IMR-90 (cell line): ENCODE results near the gene TF. TPM values are rescaled to one million over a fixed set of nuclear protein-coding genes. Genes with fewer than 3 reads are reported as not detected.

Source experiments
- ATAC-seq: fragments of 200-7000 bp; cut with Tn5 transposase; 2 replicates; pipeline ENCODE4 v1.9.1; 2020; ENCODE audit warnings: low read depth, mild to moderate bottlenecking, moderate library complexity
- BruUV-seq: library from RNA; stranded (reverse); fragments of 400-500 nt; replicated peaks from 2 replicates; lab custom pipeline; 2021; lab: Mats Ljungman, UMichigan
- CTCF ChIA-PET: fragments of 300-600 bp; formaldehyde crosslinking; extraction: SDS; loops from one replicate; lab custom pipeline; 2021; ENCODE audit warnings: antibody characterized with exemption; lab: Yijun Ruan, JAX
- POLR2A ChIA-PET: fragments of 300-600 bp; sonication (Branson Sonifier 250); formaldehyde crosslinking; loops from one replicate; lab custom pipeline; 2022; ENCODE audit warnings: antibody characterized with exemption; ENCODE audit not compliant: unreplicated experiment; lab: Charles Lee
- DNase-seq: peaks from one replicate; pipeline ENCODE4 v3.0.0; 2013
- H2AFZ ChIP-seq: replicated peaks from 2 replicates; pipeline ENCODE3; 2013; ENCODE audit warnings: low read length, mild to moderate bottlenecking; ENCODE audit not compliant: poor library complexity
- H2AK5ac ChIP-seq: 2 replicates; pipeline ENCODE4 v1.6.1; 2013; ENCODE audit warnings: low read depth, low read length, inconsistent platforms
- H2AK9ac ChIP-seq: replicated peaks from 2 replicates; pipeline ENCODE3; 2013; ENCODE audit warnings: mild to moderate bottlenecking, low read depth, low read length, moderate library complexity; ENCODE audit not compliant: poor library complexity
- H2BK120ac ChIP-seq: 2 replicates; pipeline ENCODE4 v1.6.1; 2013; ENCODE audit warnings: low read depth, low read length, inconsistent platforms
- H2BK15ac ChIP-seq: 3 replicates; pipeline ENCODE4 v1.6.1; 2013; ENCODE audit warnings: low read depth, low read length, inconsistent platforms
- H2BK20ac ChIP-seq: 2 replicates; pipeline ENCODE4 v1.6.1; 2013; ENCODE audit warnings: low read depth, mild to moderate bottlenecking, inconsistent platforms, low read length, moderate library complexity
- H2BK5ac ChIP-seq: 2 replicates; pipeline ENCODE4 v1.6.1; 2013; ENCODE audit warnings: mild to moderate bottlenecking, low read depth, low read length, inconsistent platforms; ENCODE audit not compliant: poor library complexity, severe bottlenecking
- H3K14ac ChIP-seq: replicated peaks from 2 replicates; pipeline ENCODE4 v1.6.1; 2013; ENCODE audit warnings: low read depth, low read length, inconsistent platforms
- H3K18ac ChIP-seq: 2 replicates; pipeline ENCODE4 v1.6.1; 2013; ENCODE audit warnings: low read depth, low read length, control low read depth
- H3K23ac ChIP-seq: 2 replicates; pipeline ENCODE4 v1.6.1; 2013; ENCODE audit warnings: low read depth, low read length, inconsistent platforms
- H3K27ac ChIP-seq: 2 replicates; pipeline ENCODE4 v1.5.1; 2013; ENCODE audit warnings: mild to moderate bottlenecking, control low read depth, low read length; ENCODE audit not compliant: insufficient read depth
- H3K27me3 ChIP-seq: 2 replicates; pipeline ENCODE4 v1.6.1; 2013; ENCODE audit warnings: low read length; ENCODE audit not compliant: control insufficient read depth, insufficient read depth
- H3K36me3 ChIP-seq: 2 replicates; pipeline ENCODE4 v1.6.1; 2013; ENCODE audit warnings: low read length, mixed read lengths; ENCODE audit not compliant: control insufficient read depth, insufficient read depth
- H3K4ac ChIP-seq: 2 replicates; pipeline ENCODE4 v1.6.1; 2013; ENCODE audit warnings: low read depth, low read length, inconsistent platforms
- H3K4me1 ChIP-seq: 2 replicates; pipeline ENCODE4 v1.6.1; 2013; ENCODE audit warnings: low read length, mixed read lengths; ENCODE audit not compliant: control insufficient read depth, insufficient read depth
- H3K4me2 ChIP-seq: 2 replicates; pipeline ENCODE4 v1.6.1; 2013; ENCODE audit warnings: low read depth, mild to moderate bottlenecking, control low read depth, low read length, moderate library complexity
- H3K4me3 ChIP-seq: 2 replicates; pipeline ENCODE4 v1.5.1; 2013; ENCODE audit warnings: low read depth, mild to moderate bottlenecking, control low read depth, low read length, moderate library complexity; ENCODE audit not compliant: insufficient read depth
- H3K56ac ChIP-seq: 2 replicates; pipeline ENCODE4 v1.6.1; 2013; ENCODE audit warnings: low read length, inconsistent platforms; ENCODE audit not compliant: insufficient read depth; ENCODE audit errors: extremely low read depth
- H3K79me1 ChIP-seq, 2 experiments: 2 replicates each; pipeline ENCODE4 v1.6.1; 2013; ENCODE audit warnings: low read length in 2 of 2, inconsistent platforms in 1 of 2, low read depth in 1 of 2
- H3K9ac ChIP-seq: 2 replicates; pipeline ENCODE4 v1.6.1; 2013; ENCODE audit warnings: low read depth, low read length, control low read depth
- H3K9me1 ChIP-seq: 2 replicates; pipeline ENCODE4 v1.6.1; 2013; ENCODE audit warnings: low read length, inconsistent platforms; ENCODE audit not compliant: insufficient read depth
- H3K9me3 ChIP-seq: 2 replicates; pipeline ENCODE4 v1.6.1; 2013; ENCODE audit warnings: low read length; ENCODE audit not compliant: control insufficient read depth, insufficient read depth
- H4K20me1 ChIP-seq: 2 replicates; pipeline ENCODE4 v1.6.1; 2013; ENCODE audit warnings: low read length, inconsistent platforms; ENCODE audit not compliant: insufficient read depth
- H4K5ac ChIP-seq: 2 replicates; pipeline ENCODE4 v1.6.1; 2013; ENCODE audit warnings: mild to moderate bottlenecking, low read depth, low read length, control low read depth
- H4K8ac ChIP-seq, 2 experiments: 2 replicates each; pipeline ENCODE4 v1.6.1; 2013; ENCODE audit warnings: low read depth in 2 of 2, low read length in 2 of 2, control low read depth in 1 of 2, inconsistent platforms in 1 of 2
- H4K91ac ChIP-seq: 2 replicates; pipeline ENCODE4 v1.6.1; 2013; ENCODE audit warnings: low read depth, low read length, inconsistent platforms; ENCODE audit not compliant: insufficient read depth
- CEBPB ChIP-seq: IDR thresholded peaks from 2 replicates; pipeline ENCODE4 v1.6.1; 2012; ENCODE audit warnings: low read depth, low read length, improper control_type of control experiment
- FOS ChIP-seq: fragments of 150-350 bp; IDR thresholded peaks from 2 replicates; pipeline ENCODE4 v1.6.1; 2016; ENCODE audit warnings: low read depth, low read length
- MAFK ChIP-seq: IDR thresholded peaks from 2 replicates; pipeline ENCODE4 v1.6.1; 2012; ENCODE audit warnings: low read depth, low read length, improper control_type of control experiment
- MAZ ChIP-seq: IDR thresholded peaks from 2 replicates; pipeline ENCODE4 v1.6.1; 2012; ENCODE audit warnings: low read depth, mild to moderate bottlenecking, low read length, improper control_type of control experiment, moderate library complexity, borderline replicate concordance
- MXI1 ChIP-seq: IDR thresholded peaks from 2 replicates; pipeline ENCODE4 v1.6.1; 2012; ENCODE audit warnings: low read depth, mild to moderate bottlenecking, low read length, moderate library complexity, borderline replicate concordance
- NFE2L2 ChIP-seq: fragments of 150-350 bp; IDR thresholded peaks from 2 replicates; pipeline ENCODE4 v1.6.1; 2016; ENCODE audit warnings: low read depth, mild to moderate bottlenecking, low read length
- POLR2A ChIP-seq: IDR thresholded peaks from 2 replicates; pipeline ENCODE4 v1.6.1; 2012; ENCODE audit warnings: mild to moderate bottlenecking, low read depth, low read length
- RAD21 ChIP-seq: IDR thresholded peaks from 2 replicates; pipeline ENCODE4 v1.6.1; 2012; ENCODE audit warnings: low read length, improper control_type of control experiment
- RCOR1 ChIP-seq: IDR thresholded peaks from 2 replicates; pipeline ENCODE4 v1.6.1; 2012; ENCODE audit warnings: mild to moderate bottlenecking, low read length, improper control_type of control experiment; ENCODE audit not compliant: insufficient replicate concordance
- SMC3 ChIP-seq: fragments of 150-350 bp; IDR thresholded peaks from 2 replicates; pipeline ENCODE4 v1.6.1; 2016; ENCODE audit warnings: low read depth, mild to moderate bottlenecking, antibody characterized with exemption, low read length, moderate library complexity
- WGBS, 2 experiments: methylation state at CpG; one replicate each; pipeline versions ENCODE4 v1.1.5 to v1.1.7; 2013; ENCODE audit warnings: missing lambda C conversion rate in 2 of 2; ENCODE audit not compliant: insufficient read length in 1 of 2; ENCODE audit errors: extremely low coverage in 2 of 2; 5-methylcytosine and 5-hydroxymethylcytosine counted together
- dilution Hi-C: fragments of 300-500 bp; cut with HindIII; formaldehyde crosslinking; loops from one replicate; pipeline ENCODE4 v1.14.3; 2018; ENCODE audit warnings: low sequenced_read_pairs; ENCODE audit not compliant: unreplicated experiment
- in situ Hi-C: fragments of 300-500 bp; cut with MboI; formaldehyde crosslinking; loops from 3 replicates; pipeline ENCODE4 v1.14.3; 2019; ENCODE audit warnings: low sequenced_read_pairs, inconsistent platforms, mixed read lengths
- intact Hi-C: fragments of 100-400 bp; cut with micrococcal nuclease; formaldehyde crosslinking; loops from 2 replicates; pipeline ENCODE4 v1.10.0; 2022
- polyA plus RNA-seq, 3 experiments: library from polyadenylated mRNA; depleted of rRNA; stranded (reverse); fragments of >200 nt; gene quantifications; 2 replicates each; pipeline ENCODE4 v1.2.3, GENCODE V29; 2012; ENCODE audit warnings: low replicate concordance in 1 of 3
- total RNA-seq: library from RNA; depleted of rRNA; stranded (reverse); fragments of >200 nt; gene quantifications from 2 replicates; pipeline ENCODE4 v1.2.3, GENCODE V29; 2012
- TF ChIP-seq, protein P1 (sequence below): fragments of 150-350 bp; IDR thresholded peaks from 2 replicates; pipeline ENCODE4 v1.6.1; 2016; ENCODE audit warnings: low read depth, mild to moderate bottlenecking, low read length, moderate library complexity, borderline replicate concordance
- TF ChIP-seq, protein P2 (sequence below): fragments of 150-350 bp; IDR thresholded peaks from 2 replicates; pipeline ENCODE4 v1.6.1; 2017; ENCODE audit warnings: mild to moderate bottlenecking, antibody characterized with exemption, low read length, low read depth

TF gene
- total and polyA plus RNA-seq, 2 of the 4 experiments (the other 2 are of a cell fraction) = 0.07 TPM; not detected in 1

DNA sequence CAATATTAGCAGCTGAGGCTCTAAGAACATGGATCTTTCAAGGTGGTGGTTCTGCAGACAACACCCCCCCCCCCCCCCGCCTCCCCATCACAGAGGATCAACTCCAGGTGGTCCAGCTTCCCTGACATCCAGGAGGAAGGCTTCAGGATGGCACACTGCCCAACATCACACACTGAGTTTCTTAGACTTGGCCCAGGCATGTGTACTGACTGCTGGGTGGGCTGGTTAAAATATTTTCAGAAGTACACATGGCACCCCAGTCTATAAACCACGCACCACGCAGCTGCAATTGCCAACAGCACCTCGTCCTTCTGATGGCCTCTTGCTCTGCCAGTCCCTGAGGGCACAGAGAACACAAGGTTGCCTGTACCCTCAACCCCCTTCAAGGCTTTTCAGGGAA, 81.5 kb downstream of the TF start:
- ChIA-PET CTCF (no interaction called here), POLR2A (interaction anchor here (0.6 kb wide), 1 partner anchor 79 kb away, joined by 3 read pairs; no protein-coding TSS in a partner anchor)
- no peak overlapping the region for H2AK9ac ChIP-seq
- no peak overlapping the region for H3K18ac ChIP-seq
- no peak overlapping the region for H2BK15ac ChIP-seq
- no peak overlapping the region for H3K27ac ChIP-seq
- no peaks in the 10 kb centered on the region for H3K9me3 ChIP-seq
- H3K4ac ChIP-seq = no peak overlapping the region
- no TSS peak for BruUV-seq
- ATAC-seq (no peak), DNase-seq (no peak)
- no peak overlapping the region for H2AFZ ChIP-seq
- no peak overlapping the region for H3K4me3 ChIP-seq
- no peak overlapping the region for H3K23ac ChIP-seq
- H3K56ac ChIP-seq = no peak overlapping the region
- in situ Hi-C loops = loop anchor here (10.0 kb wide), 1 partner anchor 377 kb away; no protein-coding TSS in a partner anchor
- H3K14ac ChIP-seq = no peak overlapping the region
- H3K36me3 ChIP-seq = peaks cover 14% of the 10 kb centered on the region
- H2BK120ac ChIP-seq = no peak overlapping the region
- TF ChIP-seq MAZ = no peak
- TF ChIP-seq FOS = no peak
- TF ChIP-seq RCOR1 = no peak
- TF ChIP-seq, protein P1, sequence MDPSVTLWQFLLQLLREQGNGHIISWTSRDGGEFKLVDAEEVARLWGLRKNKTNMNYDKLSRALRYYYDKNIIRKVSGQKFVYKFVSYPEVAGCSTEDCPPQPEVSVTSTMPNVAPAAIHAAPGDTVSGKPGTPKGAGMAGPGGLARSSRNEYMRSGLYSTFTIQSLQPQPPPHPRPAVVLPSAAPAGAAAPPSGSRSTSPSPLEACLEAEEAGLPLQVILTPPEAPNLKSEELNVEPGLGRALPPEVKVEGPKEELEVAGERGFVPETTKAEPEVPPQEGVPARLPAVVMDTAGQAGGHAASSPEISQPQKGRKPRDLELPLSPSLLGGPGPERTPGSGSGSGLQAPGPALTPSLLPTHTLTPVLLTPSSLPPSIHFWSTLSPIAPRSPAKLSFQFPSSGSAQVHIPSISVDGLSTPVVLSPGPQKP = no peak
- TF ChIP-seq SMC3 = no peak
- TF ChIP-seq MXI1 = no peak
- no peak for TF ChIP-seq CEBPB
- TF ChIP-seq, protein P2, sequence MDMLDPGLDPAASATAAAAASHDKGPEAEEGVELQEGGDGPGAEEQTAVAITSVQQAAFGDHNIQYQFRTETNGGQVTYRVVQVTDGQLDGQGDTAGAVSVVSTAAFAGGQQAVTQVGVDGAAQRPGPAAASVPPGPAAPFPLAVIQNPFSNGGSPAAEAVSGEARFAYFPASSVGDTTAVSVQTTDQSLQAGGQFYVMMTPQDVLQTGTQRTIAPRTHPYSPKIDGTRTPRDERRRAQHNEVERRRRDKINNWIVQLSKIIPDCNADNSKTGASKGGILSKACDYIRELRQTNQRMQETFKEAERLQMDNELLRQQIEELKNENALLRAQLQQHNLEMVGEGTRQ = no peak
- no peak for TF ChIP-seq POLR2A
- no peak for TF ChIP-seq MAFK
- TF ChIP-seq RAD21 = no peak
- TF ChIP-seq NFE2L2 = no peak
- H2AK5ac ChIP-seq = no peak overlapping the region
- H3K4me2 ChIP-seq = no peak overlapping the region
- H3K9ac ChIP-seq = no peak overlapping the region
- WGBS, 2 experiments = no CpG with 5 or more reads among the region's 4 CpGs
- intact Hi-C loops = no loop called here
- H3K4me1 ChIP-seq = no peaks in the 10 kb centered on the region
- dilution Hi-C loops = no loop called here
- H3K27me3 ChIP-seq = peaks cover 8% of the 10 kb centered on the region
- no peak overlapping the region for H4K5ac ChIP-seq
- H3K79me1 ChIP-seq = no peaks in the 10 kb centered on the region; a peak in 1 of 4 replicates
- peaks cover 15% of the 10 kb centered on the region for H3K9me1 ChIP-seq
- no peak overlapping the region for H2BK20ac ChIP-seq
- no peak overlapping the region for H4K8ac ChIP-seq
- no peak overlapping the region for H4K91ac ChIP-seq
- H4K20me1 ChIP-seq = no peaks in the 10 kb centered on the region
- H2BK5ac ChIP-seq = no peak overlapping the region
